Ishikawa (cell line): Measurements from ENCODE around the gene ANKMY1.

Experiments used
- CEBPB ChIP-seq: IDR thresholded peaks from 2 replicates; pipeline ENCODE4 v1.6.1; 2012
- CREB1 ChIP-seq: IDR thresholded peaks from 2 replicates; pipeline ENCODE4 v1.6.1; 2012; ENCODE audit warnings: low read depth
- EGR1 ChIP-seq: IDR thresholded peaks from 2 replicates; pipeline ENCODE4 v1.6.1; 2012
- EP300 ChIP-seq: IDR thresholded peaks from 2 replicates; pipeline ENCODE4 v1.6.1; 2012; ENCODE audit warnings: borderline replicate concordance
- FOXM1 ChIP-seq: IDR thresholded peaks from 2 replicates; pipeline ENCODE4 v1.6.1; 2012; ENCODE audit warnings: low read depth, borderline replicate concordance
- MAX ChIP-seq: IDR thresholded peaks from 2 replicates; pipeline ENCODE4 v1.6.1; 2012
- NFIC ChIP-seq: IDR thresholded peaks from 2 replicates; pipeline ENCODE4 v1.6.1; 2012
- RAD21 ChIP-seq: IDR thresholded peaks from 2 replicates; pipeline ENCODE4 v1.6.1; 2012; ENCODE audit warnings: low read depth
- TAF1 ChIP-seq: IDR thresholded peaks from 2 replicates; pipeline ENCODE4 v1.6.1; 2012; ENCODE audit warnings: low read depth, mild to moderate bottlenecking
- TCF12 ChIP-seq: IDR thresholded peaks from 2 replicates; pipeline ENCODE4 v1.6.1; 2012; ENCODE audit warnings: low read depth
- TEAD4 ChIP-seq: IDR thresholded peaks from 2 replicates; pipeline ENCODE4 v1.6.1; 2012
- USF1 ChIP-seq: IDR thresholded peaks from 2 replicates; pipeline ENCODE4 v1.6.1; 2012
- YY1 ChIP-seq: IDR thresholded peaks from 2 replicates; pipeline ENCODE4 v1.6.1; 2012; ENCODE audit warnings: low read depth
- ZBTB7A ChIP-seq: IDR thresholded peaks from 2 replicates; pipeline ENCODE4 v1.6.1; 2012; ENCODE audit warnings: low read depth
- TF ChIP-seq, protein P1 (sequence below): IDR thresholded peaks from 2 replicates; pipeline ENCODE4 v1.6.1; 2012; ENCODE audit warnings: low read depth, mild to moderate bottlenecking

The ANKMY1 gene

DNA sequence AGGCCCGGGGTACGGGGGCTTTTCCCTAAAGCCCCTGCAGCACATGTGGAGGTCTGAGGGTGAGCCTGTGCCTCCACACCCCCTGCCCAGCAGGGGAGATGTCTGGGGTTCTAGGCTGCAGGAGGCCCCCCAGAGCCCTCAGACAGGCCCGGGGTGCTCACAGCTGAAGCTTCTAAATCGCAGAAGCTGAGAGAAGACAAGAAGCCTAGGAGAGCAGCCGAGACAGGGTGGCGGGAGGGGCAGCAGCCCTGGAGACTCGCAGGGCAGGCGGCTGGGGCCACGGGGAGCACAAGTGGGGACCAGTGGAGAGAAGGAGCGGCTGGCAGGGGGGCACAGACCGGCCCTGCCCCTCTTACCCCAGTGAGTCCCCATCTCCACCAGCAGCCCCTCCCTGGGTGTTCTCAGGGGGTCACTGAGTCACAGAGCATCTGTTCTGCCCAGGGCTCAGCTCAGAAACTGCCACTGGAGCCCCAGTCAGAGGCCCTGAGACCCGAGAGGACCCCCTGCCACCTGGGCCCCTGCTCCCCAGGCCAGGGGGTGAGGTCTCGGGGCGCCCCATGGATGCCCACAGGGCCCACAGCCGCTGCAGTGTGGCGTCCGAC lies 96.2 kb downstream of the ANKMY1 start:
- no peak for TF ChIP-seq CEBPB
- TF ChIP-seq ZBTB7A = no peak
- no peak for TF ChIP-seq YY1
- TF ChIP-seq TAF1 = no peak
- TF ChIP-seq TEAD4 = no peak
- no peak for TF ChIP-seq MAX
- no peak for TF ChIP-seq FOXM1
- no peak for TF ChIP-seq EGR1
- TF ChIP-seq, protein P1, sequence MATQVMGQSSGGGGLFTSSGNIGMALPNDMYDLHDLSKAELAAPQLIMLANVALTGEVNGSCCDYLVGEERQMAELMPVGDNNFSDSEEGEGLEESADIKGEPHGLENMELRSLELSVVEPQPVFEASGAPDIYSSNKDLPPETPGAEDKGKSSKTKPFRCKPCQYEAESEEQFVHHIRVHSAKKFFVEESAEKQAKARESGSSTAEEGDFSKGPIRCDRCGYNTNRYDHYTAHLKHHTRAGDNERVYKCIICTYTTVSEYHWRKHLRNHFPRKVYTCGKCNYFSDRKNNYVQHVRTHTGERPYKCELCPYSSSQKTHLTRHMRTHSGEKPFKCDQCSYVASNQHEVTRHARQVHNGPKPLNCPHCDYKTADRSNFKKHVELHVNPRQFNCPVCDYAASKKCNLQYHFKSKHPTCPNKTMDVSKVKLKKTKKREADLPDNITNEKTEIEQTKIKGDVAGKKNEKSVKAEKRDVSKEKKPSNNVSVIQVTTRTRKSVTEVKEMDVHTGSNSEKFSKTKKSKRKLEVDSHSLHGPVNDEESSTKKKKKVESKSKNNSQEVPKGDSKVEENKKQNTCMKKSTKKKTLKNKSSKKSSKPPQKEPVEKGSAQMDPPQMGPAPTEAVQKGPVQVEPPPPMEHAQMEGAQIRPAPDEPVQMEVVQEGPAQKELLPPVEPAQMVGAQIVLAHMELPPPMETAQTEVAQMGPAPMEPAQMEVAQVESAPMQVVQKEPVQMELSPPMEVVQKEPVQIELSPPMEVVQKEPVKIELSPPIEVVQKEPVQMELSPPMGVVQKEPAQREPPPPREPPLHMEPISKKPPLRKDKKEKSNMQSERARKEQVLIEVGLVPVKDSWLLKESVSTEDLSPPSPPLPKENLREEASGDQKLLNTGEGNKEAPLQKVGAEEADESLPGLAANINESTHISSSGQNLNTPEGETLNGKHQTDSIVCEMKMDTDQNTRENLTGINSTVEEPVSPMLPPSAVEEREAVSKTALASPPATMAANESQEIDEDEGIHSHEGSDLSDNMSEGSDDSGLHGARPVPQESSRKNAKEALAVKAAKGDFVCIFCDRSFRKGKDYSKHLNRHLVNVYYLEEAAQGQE = no peak
- no peak for TF ChIP-seq TCF12
- no peak for TF ChIP-seq NFIC
- no peak for TF ChIP-seq USF1

- TF ChIP-seq NFIC (no peak), RAD21 (no peak), FOXM1 (no peak), TCF12 (no peak), EGR1 (no peak), EP300 (no peak), TAF1 (no peak), MAX (no peak), YY1 (no peak), CREB1 (no peak), CEBPB (no peak), TEAD4 (no peak), ZBTB7A (no peak)
- TF ChIP-seq, protein P1 = no peak
These were observed 96.9 kb downstream of the ANKMY1 start for GRCh38 chr2:240460781-240461431.

- TF ChIP-seq TCF12 (no peak), MAX (no peak), NFIC (no peak), TEAD4 (no peak), CREB1 (no peak), FOXM1 (no peak), YY1 (no peak), ZBTB7A (no peak), USF1 (no peak), EGR1 (no peak), RAD21 (no peak), CEBPB (no peak), EP300 (no peak), TAF1 (no peak)
- TF ChIP-seq, protein P1 = no peak
These were observed 97.5 kb downstream of the ANKMY1 start for GRCh38 chr2:240460253-240460711.
